MV-4-11 (cell line): ENCODE measurements around the gene KIF16B.

Experiments used
- DNase-seq: peaks from one replicate; lab custom pipeline; 2025; lab: John Stamatoyannopoulos, UW

KIF16B gene

GRCh38 chr20:16400234-16400633, 173.0 kb downstream of the KIF16B start:
- no peak for DNase-seq

- DNase-seq: no peak
Observed at GRCh38 chr20:16399801-16400200, 173.4 kb downstream of the KIF16B start.

DNA sequence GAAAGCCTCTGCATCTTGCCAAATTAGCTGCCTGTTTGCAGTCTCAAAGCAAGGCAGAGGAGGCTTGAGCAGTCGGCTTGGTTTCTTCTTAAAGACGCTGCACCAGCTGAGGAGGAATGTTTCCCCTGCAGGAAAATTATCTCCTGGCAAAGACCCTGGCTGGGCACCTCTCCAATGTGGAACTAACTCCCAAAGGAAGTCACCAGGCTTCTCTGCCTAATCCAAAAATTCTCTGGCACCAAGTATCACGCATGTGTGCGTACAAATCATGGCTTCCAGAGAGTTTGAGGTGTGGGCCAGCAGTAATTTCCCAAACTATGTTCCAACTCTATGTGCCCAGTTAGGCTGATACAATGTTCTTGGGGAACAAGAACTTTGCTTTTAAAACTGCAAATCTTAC, 176.2 kb downstream of the KIF16B start:
- no peak for DNase-seq

GRCh38 chr20:16395366-16395765, 177.9 kb downstream of the KIF16B start:
- DNase-seq: no peak

DNA sequence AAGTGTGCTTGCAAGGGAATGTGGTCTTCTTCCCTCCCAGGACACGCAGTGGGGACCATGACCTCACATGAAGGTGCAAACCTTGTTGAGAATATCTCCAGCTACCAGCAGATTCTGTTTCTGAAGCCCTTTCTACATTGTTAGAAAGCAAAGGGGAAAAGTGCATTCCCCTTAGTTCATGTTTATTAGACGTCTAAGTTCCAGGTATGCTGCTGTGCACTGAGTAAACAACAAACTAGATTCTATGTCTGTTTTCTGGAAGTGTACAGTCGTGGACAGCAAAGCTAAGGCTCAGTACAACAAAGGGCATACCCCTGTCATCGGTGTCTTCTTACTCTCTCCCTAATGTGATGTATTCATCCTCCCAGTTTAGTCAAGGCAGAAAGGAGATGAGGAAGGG, 178.5 kb downstream of the KIF16B start:
- no peak for DNase-seq

DNA sequence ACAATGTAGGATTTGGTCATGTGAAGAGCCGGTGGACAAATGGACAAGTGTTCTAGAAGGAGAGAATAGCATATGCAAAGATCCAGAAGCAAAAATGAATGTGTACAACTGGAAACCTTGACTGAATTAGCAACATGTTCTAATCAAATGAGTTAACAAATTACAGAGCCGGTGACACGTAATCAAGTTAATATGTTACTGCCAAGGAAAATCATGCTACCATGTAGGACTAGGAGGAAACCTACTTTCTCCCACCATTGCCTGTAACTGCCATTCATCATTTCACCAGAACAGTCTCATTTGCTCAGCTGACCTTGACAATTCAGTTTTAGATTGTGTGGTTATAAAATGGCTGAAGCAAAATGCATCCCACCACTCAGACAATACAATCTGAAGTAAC, 179.4 kb downstream of the KIF16B start:
- DNase-seq: no peak

DNA sequence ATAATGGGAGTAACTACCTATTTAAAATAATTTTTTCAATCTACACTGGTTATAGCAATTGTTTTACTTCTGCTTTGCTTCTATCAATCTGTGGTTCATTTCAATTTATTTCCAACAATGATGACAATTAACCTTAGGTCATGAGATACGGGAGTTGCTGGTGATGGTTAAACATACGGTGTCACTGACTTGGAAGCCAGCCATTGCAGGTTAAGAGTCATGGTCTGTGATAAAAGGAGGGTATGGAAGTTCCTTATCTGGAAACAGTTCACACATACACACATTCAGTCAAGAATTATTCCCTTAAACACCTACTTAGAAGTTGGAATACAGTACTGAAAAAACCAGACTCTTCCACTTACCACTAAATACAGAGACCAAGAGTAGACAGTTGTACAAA, 180.0 kb downstream of the KIF16B start:
- no peak for DNase-seq

- DNase-seq: no peak
Observed at GRCh38 chr20:16392346-16392745, 180.9 kb downstream of the KIF16B start.

GRCh38 chr20:16390991-16391390, 182.3 kb downstream of the KIF16B start:
- DNase-seq: peak; percentile 42

GRCh38 chr20:16388731-16389130, 184.5 kb downstream of the KIF16B start:
- no peak for DNase-seq

- DNase-seq: peak; percentile 31
Observed at GRCh38 chr20:16387666-16388065, 185.6 kb downstream of the KIF16B start.

GRCh38 chr20:16385891-16386290, 187.4 kb downstream of the KIF16B start:
- no peak for DNase-seq

DNA sequence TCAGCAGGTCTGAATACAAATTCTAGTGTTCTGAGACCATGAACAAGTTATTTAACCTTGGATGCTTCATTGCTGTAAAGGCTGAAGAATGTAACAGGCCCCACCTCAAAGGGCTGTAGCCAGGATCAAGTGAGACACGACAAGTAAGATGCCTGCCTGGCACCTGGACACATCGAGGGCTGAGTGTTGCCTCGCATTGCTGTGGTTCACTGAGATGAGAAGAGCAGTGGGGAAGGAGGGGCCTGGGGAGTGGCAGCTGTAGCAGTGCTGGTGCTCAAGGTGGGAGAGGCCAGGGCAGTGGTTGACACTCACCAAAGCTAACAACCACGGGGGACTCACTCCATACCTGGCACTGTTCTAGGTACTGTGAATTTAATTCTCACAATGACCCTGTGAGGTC, 187.8 kb downstream of the KIF16B start:
- no peak for DNase-seq

GRCh38 chr20:16381444-16381843, 191.8 kb downstream of the KIF16B start:
- no peak for DNase-seq

DNA sequence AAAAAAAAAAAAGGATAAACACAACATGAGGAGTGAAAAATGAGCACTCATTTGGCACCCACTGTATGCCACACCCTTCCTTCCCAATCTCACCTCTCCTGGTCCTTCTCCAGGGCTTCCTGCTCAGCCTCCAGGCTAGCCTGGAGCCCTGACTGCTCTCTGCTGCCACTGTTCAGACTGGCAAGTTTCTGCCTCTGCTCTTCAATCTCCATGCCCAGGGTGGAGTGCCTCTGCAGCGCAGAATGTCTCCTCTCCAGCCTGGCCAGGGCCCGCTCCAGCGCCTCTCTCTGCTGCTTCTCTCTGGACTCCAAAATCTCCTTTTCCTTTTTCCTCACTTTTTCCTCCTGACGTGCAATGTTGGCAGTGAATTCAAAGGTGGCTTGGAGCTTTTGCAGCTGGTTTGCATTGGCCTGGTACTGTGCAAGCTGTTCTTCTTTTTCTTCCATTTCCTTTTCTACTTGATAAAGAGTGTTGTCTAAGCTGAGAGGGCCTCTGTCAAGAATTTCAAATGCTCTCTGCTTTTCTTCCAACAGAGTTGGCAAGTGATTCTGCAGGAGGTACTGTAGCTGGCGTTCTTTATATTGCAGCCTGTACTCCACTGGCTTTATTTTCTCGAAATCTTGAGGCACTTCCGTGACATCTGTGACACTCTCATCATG, 194.4 kb downstream of the KIF16B start:
- no peak for DNase-seq

DNA sequence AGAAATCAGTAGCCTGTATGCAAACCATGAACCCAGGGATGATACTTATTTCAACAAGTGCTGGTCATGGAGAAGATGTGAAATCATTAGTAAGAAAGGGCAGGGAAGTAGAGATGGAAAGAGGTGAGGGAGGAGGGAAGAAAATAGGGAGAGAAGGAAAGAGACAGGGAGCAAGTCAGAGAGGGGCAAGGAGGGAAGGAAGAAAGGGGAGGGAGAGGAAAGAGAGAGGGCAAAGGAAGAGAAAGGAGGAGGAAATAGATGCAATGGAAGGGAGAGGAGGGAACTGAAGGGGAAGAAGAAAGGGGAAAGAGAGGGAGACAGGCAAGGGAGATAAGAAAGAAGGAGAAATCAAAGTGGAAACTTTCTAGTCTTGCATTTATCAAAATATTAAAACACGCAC, 195.1 kb downstream of the KIF16B start:
- no peak for DNase-seq

DNA sequence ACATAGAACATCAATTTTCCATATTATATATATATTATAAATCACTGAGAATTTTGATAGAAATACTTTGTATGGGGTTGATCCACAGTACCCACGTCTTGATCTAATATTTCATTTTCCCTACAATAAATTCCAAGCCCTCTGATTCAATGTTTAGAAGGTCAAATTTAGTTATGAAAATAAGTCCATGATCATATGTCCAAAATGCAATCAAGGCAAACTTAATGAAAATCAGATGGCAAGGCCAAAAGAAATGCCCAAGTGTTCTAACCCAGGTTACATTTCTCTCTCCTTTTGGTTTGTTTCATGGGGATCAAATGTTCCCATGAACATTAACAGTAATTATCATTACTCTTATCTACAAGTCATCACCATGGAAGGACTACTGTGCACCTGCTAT, 203.8 kb downstream of the KIF16B start:
- no peak for DNase-seq

DNA sequence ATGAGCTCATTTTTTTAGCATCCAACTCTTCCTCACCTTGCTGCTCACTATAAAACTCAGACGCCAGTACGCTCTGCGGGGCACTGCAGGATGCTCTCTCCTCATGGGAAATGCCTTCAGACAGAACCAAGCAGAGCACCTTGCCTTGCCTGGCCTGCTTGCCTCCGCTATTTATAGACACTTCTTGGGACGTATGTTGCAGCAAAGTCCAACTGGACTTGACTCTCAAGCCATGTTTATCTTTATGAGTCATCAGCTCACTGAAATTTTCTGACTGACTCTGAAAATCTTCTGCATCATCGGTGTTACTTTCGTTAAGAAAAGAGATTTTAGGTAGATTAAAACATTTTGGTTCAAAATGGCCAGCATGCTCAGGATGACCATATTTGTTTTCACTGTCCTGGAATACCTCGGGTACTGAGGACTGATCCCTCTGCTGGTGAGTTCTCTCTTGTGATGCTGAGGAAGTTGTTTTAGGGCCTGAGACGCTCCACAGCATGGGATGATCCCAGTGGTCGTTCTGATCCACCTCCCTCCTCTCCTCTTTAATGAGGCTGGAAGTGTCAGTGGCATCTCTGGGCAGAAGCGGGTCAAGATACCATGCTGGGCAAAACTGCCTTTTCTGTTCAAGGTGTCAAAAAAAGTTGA, 204.5 kb downstream of the KIF16B start:
- no peak for DNase-seq

DNA sequence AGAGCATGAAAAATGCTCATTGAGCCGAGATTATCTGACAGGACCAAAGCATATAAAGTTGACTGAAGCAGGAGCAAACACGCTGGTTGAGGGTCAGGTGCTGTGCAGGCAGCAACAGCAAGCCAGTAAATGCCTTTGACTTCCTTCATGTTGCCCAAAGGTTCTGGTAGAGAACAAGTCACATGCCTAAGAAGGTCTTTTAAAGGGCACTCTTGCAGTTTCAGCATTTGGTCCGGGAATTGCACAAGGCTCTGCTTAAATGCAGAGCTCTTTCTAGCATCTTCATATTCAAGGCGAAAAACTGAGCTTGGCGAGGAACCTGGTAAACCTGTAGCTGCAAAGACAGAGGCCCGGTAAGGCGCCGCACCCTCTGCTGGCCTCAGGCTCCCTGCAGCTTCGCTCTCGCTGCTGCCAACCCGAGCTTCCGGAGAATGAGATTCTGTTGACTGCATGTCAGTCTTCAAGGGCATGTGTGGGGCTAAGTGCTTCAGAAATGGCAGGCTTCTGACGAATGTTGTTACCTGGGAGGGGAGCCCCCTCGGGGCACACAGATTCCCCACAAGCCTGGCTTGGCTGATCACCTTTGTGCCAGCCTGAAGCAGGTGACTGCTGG, 205.2 kb downstream of the KIF16B start:
- no peak for DNase-seq

GRCh38 chr20:16366529-16366928, 206.7 kb downstream of the KIF16B start:
- DNase-seq: no peak

DNA sequence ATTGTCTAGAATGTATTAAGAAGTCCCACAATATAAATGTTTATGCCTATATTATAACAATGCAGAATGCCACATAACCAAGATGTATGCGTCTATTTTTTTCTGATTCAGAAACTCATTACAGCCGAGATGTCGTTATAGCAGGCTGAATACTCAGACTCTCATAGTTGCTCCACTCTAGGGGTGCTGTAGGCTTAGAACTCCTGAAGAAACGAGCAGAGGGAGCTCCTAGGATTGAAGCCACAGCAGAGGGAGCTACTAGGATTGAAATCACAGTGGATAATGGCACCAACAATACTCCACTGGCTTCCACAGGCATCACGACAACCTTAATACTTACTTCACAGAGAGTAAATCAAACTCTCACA, 208.9 kb downstream of the KIF16B start:
- DNase-seq: no peak

DNA sequence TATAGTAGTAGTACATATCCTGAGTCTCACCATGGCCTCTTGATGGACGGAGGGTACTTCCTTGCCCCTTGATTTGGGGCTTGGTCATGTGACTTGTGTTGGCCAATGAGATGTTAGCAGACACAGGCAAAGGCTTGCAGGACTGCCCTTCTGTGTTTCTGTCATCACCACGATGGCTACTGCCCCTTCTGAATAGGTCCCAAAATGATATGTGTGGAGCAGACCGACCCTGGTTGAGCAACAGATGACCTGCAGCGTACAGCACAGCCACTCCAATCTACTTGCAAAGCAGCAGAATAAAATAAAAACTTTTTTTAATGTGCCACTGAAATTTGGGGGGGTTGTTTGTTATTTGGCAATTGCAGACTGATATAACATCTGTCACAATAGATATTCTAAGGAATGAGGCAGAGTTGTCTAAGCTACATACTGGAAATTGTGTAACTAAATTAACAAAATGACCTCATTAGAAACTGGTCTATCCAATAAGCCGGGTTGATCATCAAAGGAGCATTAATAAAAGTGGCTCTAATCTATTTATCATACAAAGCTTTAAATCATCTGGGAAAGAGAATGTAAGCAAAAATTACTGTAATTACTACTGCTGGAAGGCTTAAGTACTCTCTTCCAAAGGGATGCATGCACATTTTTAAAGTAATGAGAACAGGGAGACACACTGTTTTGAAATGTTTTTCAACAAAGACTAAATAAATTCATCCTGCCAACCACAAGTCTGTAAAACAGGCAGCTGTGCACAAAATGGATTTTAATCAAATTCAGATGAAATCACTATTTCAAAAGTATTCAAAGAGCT, 209.5 kb downstream of the KIF16B start:
- DNase-seq: no peak

GRCh38 chr20:16362642-16363041, 210.6 kb downstream of the KIF16B start:
- DNase-seq: no peak
